Measurements from ENCODE around the gene AXL. TPM values are rescaled to one million over a fixed set of nuclear protein-coding genes. Genes with fewer than 3 reads are reported as not detected.
"Not testable (repeated sequence)": the region's sequence is repeated elsewhere in the genome, so short reads cannot be mapped to it uniquely, and the experiment has no call there.

The AXL gene
- total RNA-seq, 2 donors from 2014 or later = 0.74 TPM; not detected in 1

GRCh38 chr19:41198559-41198958 is 20.5 kb upstream of the AXL start:
- no peak for DNase-seq (ENCODE audit: low spot score in 2 of 2)
- no peaks in the 10 kb centered on the region for H3K9me3 Mint-ChIP-seq
- no peak overlapping the region for H3K27ac Mint-ChIP-seq
- H3K36me3 Mint-ChIP-seq = no peaks in the 10 kb centered on the region
- ATAC-seq = no peak

- Mint-ChIP-seq H3K36me3 (no peaks in the 10 kb centered on the region), H3K9me3 (no peaks in the 10 kb centered on the region), H3K27ac (no peak overlapping the region)
- DNase-seq (ENCODE audit: low spot score in 2 of 2) = no peak
- ATAC-seq = no peak
Measured at GRCh38 chr19:41203371-41203770, 15.7 kb upstream of the AXL start.

- peak; percentile 98 to 100 for ATAC-seq
- H3K36me3 Mint-ChIP-seq = not testable (repeated sequence)
- H3K27ac Mint-ChIP-seq = peak overlapping the region; percentile 3 to 87
Measured at GRCh38 chr19:41204338-41204737, 14.7 kb upstream of the AXL start.

GRCh38 chr19:41205995-41206394 is 13.0 kb upstream of the AXL start:
- H3K36me3 Mint-ChIP-seq = no peaks in the 10 kb centered on the region
- ATAC-seq (no peak), DNase-seq (ENCODE audit: low spot score in 2 of 2) (no peak)
- no peak overlapping the region for H3K27ac Mint-ChIP-seq
- no peaks in the 10 kb centered on the region for H3K9me3 Mint-ChIP-seq

More at GRCh38 chr19:41204338-41204737, 14.7 kb upstream of the AXL start:
- not testable (repeated sequence) for H3K9me3 Mint-ChIP-seq
- DNase-seq (ENCODE audit: low spot score in 2 of 2) = peak; percentile 74 to 77

GRCh38 chr19:41206456-41206855 is 12.6 kb upstream of the AXL start:
- ATAC-seq (no peak), DNase-seq (ENCODE audit: low spot score in 2 of 2) (no peak)
- Mint-ChIP-seq H3K36me3 (no peaks in the 10 kb centered on the region), H3K27ac (no peak overlapping the region), H3K9me3 (no peaks in the 10 kb centered on the region)

GRCh38 chr19:41206926-41207750 is 11.9 kb upstream of the AXL start:
- ATAC-seq = no peak
- no peaks in the 10 kb centered on the region for H3K9me3 Mint-ChIP-seq
- H3K36me3 Mint-ChIP-seq = no peaks in the 10 kb centered on the region
- no peak for DNase-seq (ENCODE audit: low spot score in 2 of 2)
- H3K27ac Mint-ChIP-seq = peak overlapping the region in 1 of 2 donors; percentile 24

GRCh38 chr19:41214161-41214560 is 4.9 kb upstream of the AXL start:
- ATAC-seq (no peak), DNase-seq (ENCODE audit: low spot score in 2 of 2) (no peak)
- Mint-ChIP-seq H3K9me3 (no peaks in the 10 kb centered on the region), H3K27ac (no peak overlapping the region), H3K36me3 (no peaks in the 10 kb centered on the region)

GRCh38 chr19:41217741-41218140 is 1.3 kb upstream of the AXL start:
- no peak overlapping the region for H3K27ac Mint-ChIP-seq
- H3K9me3 Mint-ChIP-seq = no peaks in the 10 kb centered on the region
- H3K36me3 Mint-ChIP-seq = no peaks in the 10 kb centered on the region
- DNase-seq (ENCODE audit: low spot score in 2 of 2) (no peak), ATAC-seq (no peak)

- no peak for ATAC-seq
- Mint-ChIP-seq H3K36me3 (no peaks in the 10 kb centered on the region), H3K27ac (no peak overlapping the region), H3K9me3 (no peaks in the 10 kb centered on the region)
- no peak for DNase-seq (ENCODE audit: low spot score in 2 of 2)
Measured at GRCh38 chr19:41218249-41218614, 791 bp upstream of the AXL start.

GRCh38 chr19:41219924-41220567 is 1.0 kb downstream of the AXL start:
- Mint-ChIP-seq H3K9me3 (no peaks in the 10 kb centered on the region), H3K36me3 (no peaks in the 10 kb centered on the region), H3K27ac (peak overlapping the region; percentile 34 to 74)
- no peak for DNase-seq (ENCODE audit: low spot score in 2 of 2)
- no peak for ATAC-seq

- H3K36me3 Mint-ChIP-seq = no peaks in the 10 kb centered on the region
- H3K9me3 Mint-ChIP-seq = no peaks in the 10 kb centered on the region
- no peak for DNase-seq (ENCODE audit: low spot score in 2 of 2)
- no peak overlapping the region for H3K27ac Mint-ChIP-seq
- no peak for ATAC-seq
Measured at GRCh38 chr19:41220811-41221210, 1.8 kb downstream of the AXL start.

GRCh38 chr19:41221514-41222205 is 2.6 kb downstream of the AXL start:
- no peak for ATAC-seq
- H3K9me3 Mint-ChIP-seq = no peaks in the 10 kb centered on the region
- H3K27ac Mint-ChIP-seq = peak overlapping the region in 1 of 2 donors; percentile 15

GRCh38 chr19:41222240-41222639 is 3.2 kb downstream of the AXL start:
- ATAC-seq = no peak
- no peaks in the 10 kb centered on the region for H3K36me3 Mint-ChIP-seq
- no peak for DNase-seq (ENCODE audit: low spot score in 2 of 2)
- no peaks in the 10 kb centered on the region for H3K9me3 Mint-ChIP-seq
- peak overlapping the region in 1 of 2 donors; percentile 15 for H3K27ac Mint-ChIP-seq

More at GRCh38 chr19:41221514-41222205, 2.6 kb downstream of the AXL start:
- no peak for DNase-seq (ENCODE audit: low spot score in 2 of 2)
- H3K36me3 Mint-ChIP-seq = no peaks in the 10 kb centered on the region

GRCh38 chr19:41223431-41224234 is 4.6 kb downstream of the AXL start:
- no peak for ATAC-seq
- H3K36me3 Mint-ChIP-seq = no peaks in the 10 kb centered on the region
- no peaks in the 10 kb centered on the region for H3K9me3 Mint-ChIP-seq
- H3K27ac Mint-ChIP-seq = peak overlapping the region in 1 of 2 donors; percentile 15
- DNase-seq (ENCODE audit: low spot score in 2 of 2) = no peak

- H3K36me3 Mint-ChIP-seq = no peaks in the 10 kb centered on the region
- H3K27ac Mint-ChIP-seq = peak overlapping the region in 1 of 2 donors; percentile 55
- no peak for ATAC-seq
- no peaks in the 10 kb centered on the region for H3K9me3 Mint-ChIP-seq
- no peak for DNase-seq (ENCODE audit: low spot score in 2 of 2)
Measured at GRCh38 chr19:41224632-41225031, 5.6 kb downstream of the AXL start.

- ATAC-seq (peak; percentile 78 to 84), DNase-seq (ENCODE audit: low spot score in 2 of 2) (peak in 1 of 2 donors; percentile 41)
- peak overlapping the region; percentile 23 to 55 for H3K27ac Mint-ChIP-seq
Measured at GRCh38 chr19:41225238-41226052, 6.4 kb downstream of the AXL start.

More at GRCh38 chr19:41225238-41226052, 6.4 kb downstream of the AXL start:
- Mint-ChIP-seq H3K9me3 (no peaks in the 10 kb centered on the region), H3K36me3 (no peaks in the 10 kb centered on the region)

Data from activated naive CD4-positive, alpha-beta T cell treated with anti-CD3 and anti-CD28 coated beads, Interleukin-2, amount 50 U/mL, for 72 hours (primary cell).